Lower lobe of right lung (tissue), 2 donors: ENCODE data around the gene ANKRD34B. TPM values are rescaled to one million over a fixed set of nuclear protein-coding genes. Genes with fewer than 3 reads are reported as not detected.

ENCODE experiments used
- ATAC-seq, 2 donors: fragments of 200-7000 bp; cut with Tn5 transposase; one replicate each; pipeline ENCODE4 v1.9.1; 2020 to 2022; ENCODE audit warnings: mild to moderate bottlenecking in 2 of 2, moderate library complexity in 2 of 2
- DNase-seq: peaks from one replicate; pipeline ENCODE4 v3.0.0-alpha.2; 2020
- H3K27ac ChIP-seq: fragments of 200-600 bp; one replicate; pipeline ENCODE4 v1.8.0; 2022
- H3K27me3 ChIP-seq: fragments of 200-600 bp; one replicate; pipeline ENCODE4 v1.8.0; 2022; ENCODE audit warnings: low read depth
- H3K36me3 ChIP-seq: fragments of 200-600 bp; one replicate; pipeline ENCODE4 v1.8.0; 2022; ENCODE audit warnings: mild to moderate bottlenecking
- H3K4me1 ChIP-seq: fragments of 200-600 bp; one replicate; pipeline ENCODE4 v1.8.0; 2022
- H3K4me3 ChIP-seq: fragments of 200-600 bp; one replicate; pipeline ENCODE4 v1.8.0; 2022; ENCODE audit warnings: mild to moderate bottlenecking
- H3K9me3 ChIP-seq: fragments of 200-600 bp; one replicate; pipeline ENCODE4 v1.8.0; 2022
- intact Hi-C: fragments of 100-400 bp; cut with DNase I; formaldehyde crosslinking; loops from one replicate; pipeline ENCODE4 v1.11.0; 2022
- total RNA-seq: library from RNA; stranded (reverse); fragmentation: NEBNext Ultra II Directional; extraction: Animal tissue kit (Norgen Biotek cat#: 25700); gene quantifications from one replicate; pipeline ENCODE4 v1.2.1, GENCODE V29; 2021
- TF ChIP-seq, protein P1 (sequence below): fragments of 200-600 bp; IDR thresholded peaks from one replicate; pipeline ENCODE4 v1.8.0; 2022; ENCODE audit warnings: antibody characterized with exemption, mild to moderate bottlenecking
- donor health status: DM: no; HTN: yes; CAD: no; lungs with severe emphysema.

The ANKRD34B gene
- total RNA-seq, 1 donor from 2014 or later, result 0.30 TPM

DNA sequence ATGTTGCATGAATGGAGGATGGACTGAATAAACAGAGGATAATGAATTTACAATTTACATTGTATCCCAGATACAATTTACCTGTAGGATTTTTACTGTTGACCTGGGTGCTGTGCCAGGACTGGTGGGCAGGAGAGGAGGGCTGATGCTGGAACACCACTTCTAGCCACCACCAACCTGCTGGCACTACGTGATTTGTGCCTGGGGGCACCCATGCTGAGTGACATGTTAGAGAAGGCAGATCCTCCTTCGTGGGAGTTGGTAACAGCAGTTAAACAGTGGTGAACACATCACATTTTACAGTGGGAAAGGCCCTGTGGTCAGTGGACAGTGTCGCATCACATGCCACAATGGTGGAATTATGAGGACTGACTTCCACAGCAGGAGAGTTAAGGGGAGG lies 3.0 kb upstream of the ANKRD34B start:
- Histone ChIP-seq H3K4me1 (peaks cover 12% of the 10 kb centered on the region), H3K4me3 (no peak overlapping the region), H3K9me3 (no peaks in the 10 kb centered on the region), H3K27me3 (peaks cover 36% of the 10 kb centered on the region), H3K27ac (no peak overlapping the region), H3K36me3 (no peaks in the 10 kb centered on the region)
- intact Hi-C loops, result no loop called here
- ATAC-seq, result no peak
- no peak for DNase-seq
- TF ChIP-seq, protein P1, sequence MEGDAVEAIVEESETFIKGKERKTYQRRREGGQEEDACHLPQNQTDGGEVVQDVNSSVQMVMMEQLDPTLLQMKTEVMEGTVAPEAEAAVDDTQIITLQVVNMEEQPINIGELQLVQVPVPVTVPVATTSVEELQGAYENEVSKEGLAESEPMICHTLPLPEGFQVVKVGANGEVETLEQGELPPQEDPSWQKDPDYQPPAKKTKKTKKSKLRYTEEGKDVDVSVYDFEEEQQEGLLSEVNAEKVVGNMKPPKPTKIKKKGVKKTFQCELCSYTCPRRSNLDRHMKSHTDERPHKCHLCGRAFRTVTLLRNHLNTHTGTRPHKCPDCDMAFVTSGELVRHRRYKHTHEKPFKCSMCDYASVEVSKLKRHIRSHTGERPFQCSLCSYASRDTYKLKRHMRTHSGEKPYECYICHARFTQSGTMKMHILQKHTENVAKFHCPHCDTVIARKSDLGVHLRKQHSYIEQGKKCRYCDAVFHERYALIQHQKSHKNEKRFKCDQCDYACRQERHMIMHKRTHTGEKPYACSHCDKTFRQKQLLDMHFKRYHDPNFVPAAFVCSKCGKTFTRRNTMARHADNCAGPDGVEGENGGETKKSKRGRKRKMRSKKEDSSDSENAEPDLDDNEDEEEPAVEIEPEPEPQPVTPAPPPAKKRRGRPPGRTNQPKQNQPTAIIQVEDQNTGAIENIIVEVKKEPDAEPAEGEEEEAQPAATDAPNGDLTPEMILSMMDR, result no peak

DNA sequence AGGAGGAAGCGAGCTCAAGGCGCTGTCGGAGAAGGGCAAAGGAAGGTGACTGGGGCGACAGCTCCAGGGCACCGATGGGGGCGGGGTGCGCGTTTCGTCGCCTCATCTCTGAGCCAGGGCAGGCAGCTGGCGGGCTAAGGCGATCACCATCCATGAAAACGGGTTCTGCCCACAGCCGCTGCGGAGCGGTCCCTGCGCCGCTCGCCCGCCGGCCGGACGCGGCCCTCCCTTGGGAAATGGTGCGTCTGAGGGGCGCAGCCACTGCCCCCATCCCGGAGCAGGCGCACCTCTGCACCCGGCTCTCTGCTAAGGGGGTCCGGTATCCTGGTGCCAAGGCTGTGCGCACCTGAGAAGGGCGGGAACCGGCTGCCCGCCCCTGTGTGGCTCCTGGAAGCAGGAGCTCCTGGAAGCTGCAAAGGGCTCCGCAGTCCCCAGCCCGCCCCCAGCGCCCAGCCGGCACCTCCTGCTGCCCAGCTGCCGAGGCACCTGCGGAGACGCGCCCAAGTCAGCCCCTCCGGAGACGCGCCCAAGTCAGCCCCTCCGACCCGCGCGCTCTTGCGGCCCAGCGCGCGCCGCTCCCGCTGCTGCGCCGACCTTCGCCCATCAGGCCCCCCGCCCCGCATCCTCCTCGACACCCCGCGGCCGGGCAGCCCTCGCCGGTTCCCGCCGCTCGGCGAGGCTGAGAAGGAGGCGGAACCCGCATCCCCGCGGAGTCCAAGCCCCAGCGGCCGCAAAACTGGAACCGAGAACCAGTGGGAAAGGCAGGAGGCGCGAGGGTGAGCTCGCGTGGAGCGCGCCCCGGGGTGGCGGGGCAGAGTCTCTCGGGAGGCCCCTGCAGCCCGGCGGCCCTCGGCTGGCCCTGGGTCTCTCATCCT lies 757 bp downstream of the ANKRD34B start:
- intact Hi-C loops, result no loop called here
- peaks cover 37% of the 10 kb centered on the region for H3K27me3 ChIP-seq
- TF ChIP-seq, protein P1, result no peak
- peak overlapping the region; percentile 48 for H3K4me3 ChIP-seq
- DNase-seq (no peak), ATAC-seq (peak; percentile 8 to 28)
- H3K4me1 ChIP-seq, result peaks cover 12% of the 10 kb centered on the region
- no peaks in the 10 kb centered on the region for H3K9me3 ChIP-seq
- no peak overlapping the region for H3K27ac ChIP-seq
- no peaks in the 10 kb centered on the region for H3K36me3 ChIP-seq

DNA sequence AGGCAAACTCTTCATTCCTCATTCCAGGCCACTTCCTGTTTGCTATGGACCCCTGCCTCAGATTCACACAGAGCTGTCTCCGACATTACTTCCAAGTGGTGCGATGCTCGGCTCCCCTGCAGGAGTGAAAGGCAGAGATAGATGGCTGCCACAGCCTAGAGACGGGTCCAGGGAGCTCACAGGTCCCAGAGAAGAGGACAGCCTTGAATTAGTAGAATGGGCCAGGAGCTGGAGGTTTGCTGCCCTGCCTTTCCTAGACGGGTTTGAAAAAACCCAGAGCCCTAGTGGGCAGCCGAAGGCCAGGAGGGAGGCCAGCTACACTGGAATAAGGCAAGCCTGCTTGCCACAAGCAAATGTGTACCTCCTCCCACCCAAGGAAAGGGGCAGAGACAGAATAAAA lies 1.8 kb downstream of the ANKRD34B start:
- Histone ChIP-seq H3K27me3 (peaks cover 37% of the 10 kb centered on the region), H3K4me3 (no peak overlapping the region), H3K9me3 (no peaks in the 10 kb centered on the region), H3K4me1 (peaks cover 12% of the 10 kb centered on the region), H3K36me3 (no peaks in the 10 kb centered on the region), H3K27ac (no peak overlapping the region)
- ATAC-seq, result no peak
- TF ChIP-seq, protein P1, result no peak
- DNase-seq, result no peak
- intact Hi-C loops, result no loop called here

DNA sequence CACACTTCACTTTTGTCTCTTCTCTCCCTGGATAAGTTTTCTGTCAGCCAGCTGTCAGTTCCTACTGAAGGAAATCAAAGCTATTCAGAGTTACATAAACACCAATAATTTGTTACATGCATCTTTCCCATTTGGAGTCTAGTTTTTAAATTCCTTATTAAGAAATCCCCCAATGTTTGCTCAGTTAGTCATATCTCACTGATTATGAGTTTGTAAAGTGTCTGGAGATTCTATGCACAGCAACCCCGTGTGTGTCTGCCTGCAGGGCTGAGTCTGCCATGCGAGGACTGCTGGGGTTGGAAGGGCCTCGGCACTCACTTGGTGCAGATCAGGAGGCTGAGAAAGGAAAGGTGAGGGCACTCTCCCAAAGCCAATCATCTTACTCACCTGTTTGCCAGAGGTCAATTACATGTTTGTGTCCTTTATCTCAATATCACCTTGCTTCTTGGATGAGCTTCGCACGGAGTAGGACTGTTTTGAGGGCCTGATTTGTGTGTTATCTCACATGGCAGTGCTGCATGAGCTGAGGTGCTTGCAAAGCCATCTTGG lies 3.3 kb downstream of the ANKRD34B start:
- TF ChIP-seq, protein P1, result no peak
- H3K4me1 ChIP-seq, result peaks cover 12% of the 10 kb centered on the region
- intact Hi-C loops, result no loop called here
- H3K27ac ChIP-seq, result no peak overlapping the region
- peaks cover 34% of the 10 kb centered on the region for H3K27me3 ChIP-seq
- H3K4me3 ChIP-seq, result no peak overlapping the region
- no peak for ATAC-seq
- no peaks in the 10 kb centered on the region for H3K9me3 ChIP-seq
- no peaks in the 10 kb centered on the region for H3K36me3 ChIP-seq
- no peak for DNase-seq

DNA sequence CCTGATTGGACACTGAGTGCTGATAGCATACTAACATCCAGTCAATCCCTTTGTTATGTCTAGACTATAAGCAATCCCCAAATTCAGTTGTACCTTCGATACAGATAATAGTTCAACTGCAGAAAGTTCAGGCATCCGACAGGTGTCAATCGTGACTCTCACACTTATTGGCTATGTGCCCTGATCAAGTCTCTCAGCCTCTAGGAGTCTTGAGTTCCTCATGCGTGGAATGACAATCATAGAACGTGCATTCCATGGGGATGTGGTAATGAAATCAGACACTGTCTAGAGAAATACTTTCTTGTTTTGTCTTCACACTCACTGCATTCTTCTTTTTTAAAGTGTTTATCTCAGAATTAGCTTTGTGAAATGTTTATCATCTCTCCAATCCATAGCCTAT lies 4.8 kb downstream of the ANKRD34B start:
- DNase-seq, result no peak
- no peak for ATAC-seq
- Histone ChIP-seq H3K27ac (no peak overlapping the region), H3K27me3 (peaks cover 20% of the 10 kb centered on the region), H3K4me3 (no peak overlapping the region), H3K4me1 (peaks cover 8% of the 10 kb centered on the region), H3K36me3 (no peaks in the 10 kb centered on the region), H3K9me3 (no peaks in the 10 kb centered on the region)
- TF ChIP-seq, protein P1, result no peak
- intact Hi-C loops, result no loop called here
